ENCODE results near the gene TMEM161A. TPM values are rescaled to one million over a fixed set of nuclear protein-coding genes. Genes with fewer than 3 reads are reported as not detected.
"Not testable (repeated sequence)": the region's sequence is repeated elsewhere in the genome, so short reads cannot be mapped to it uniquely, and the experiment has no call there.

Gene TMEM161A
- total and polyA plus RNA-seq, 2 experiments from 2014 or later = 38.9 to 59.5 TPM

GRCh38 chr19:19149435-19149834 is 11.2 kb upstream of the TMEM161A start:
- no peaks in the 10 kb centered on the region for H3K9me2 ChIP-seq (ENCODE audit: insufficient read depth)
- Mint-ChIP-seq H3K27me3 (ENCODE audit: insufficient read depth, low read depth, poor library complexity) (peaks cover 5% of the 10 kb centered on the region), H3K27ac (no peak overlapping the region), H3K4me1 (no peaks in the 10 kb centered on the region), H3K9me3 (no peaks in the 10 kb centered on the region), H3K4me3 (no peak overlapping the region), H3K36me3 (ENCODE audit: low read depth) (peaks cover 8% of the 10 kb centered on the region; the same call in 2 of the 3 replicates)
- H4K20me1 ChIP-seq (replicated peaks; ENCODE audit: insufficient read depth) = no peaks in the 10 kb centered on the region
- no peak for ATAC-seq
- H3K4me3 ChIP-seq = no peak overlapping the region
- no peaks in the 10 kb centered on the region for H3K27me3 ChIP-seq (ENCODE audit: insufficient read depth)
- no peaks in the 10 kb centered on the region for H3K79me2 ChIP-seq (replicated peaks; ENCODE audit: insufficient read depth)
- no peak overlapping the region for H3K4me2 ChIP-seq
- DNase-seq (ENCODE audit: low spot score) = no peak
- TF ChIP-seq, protein P1, sequence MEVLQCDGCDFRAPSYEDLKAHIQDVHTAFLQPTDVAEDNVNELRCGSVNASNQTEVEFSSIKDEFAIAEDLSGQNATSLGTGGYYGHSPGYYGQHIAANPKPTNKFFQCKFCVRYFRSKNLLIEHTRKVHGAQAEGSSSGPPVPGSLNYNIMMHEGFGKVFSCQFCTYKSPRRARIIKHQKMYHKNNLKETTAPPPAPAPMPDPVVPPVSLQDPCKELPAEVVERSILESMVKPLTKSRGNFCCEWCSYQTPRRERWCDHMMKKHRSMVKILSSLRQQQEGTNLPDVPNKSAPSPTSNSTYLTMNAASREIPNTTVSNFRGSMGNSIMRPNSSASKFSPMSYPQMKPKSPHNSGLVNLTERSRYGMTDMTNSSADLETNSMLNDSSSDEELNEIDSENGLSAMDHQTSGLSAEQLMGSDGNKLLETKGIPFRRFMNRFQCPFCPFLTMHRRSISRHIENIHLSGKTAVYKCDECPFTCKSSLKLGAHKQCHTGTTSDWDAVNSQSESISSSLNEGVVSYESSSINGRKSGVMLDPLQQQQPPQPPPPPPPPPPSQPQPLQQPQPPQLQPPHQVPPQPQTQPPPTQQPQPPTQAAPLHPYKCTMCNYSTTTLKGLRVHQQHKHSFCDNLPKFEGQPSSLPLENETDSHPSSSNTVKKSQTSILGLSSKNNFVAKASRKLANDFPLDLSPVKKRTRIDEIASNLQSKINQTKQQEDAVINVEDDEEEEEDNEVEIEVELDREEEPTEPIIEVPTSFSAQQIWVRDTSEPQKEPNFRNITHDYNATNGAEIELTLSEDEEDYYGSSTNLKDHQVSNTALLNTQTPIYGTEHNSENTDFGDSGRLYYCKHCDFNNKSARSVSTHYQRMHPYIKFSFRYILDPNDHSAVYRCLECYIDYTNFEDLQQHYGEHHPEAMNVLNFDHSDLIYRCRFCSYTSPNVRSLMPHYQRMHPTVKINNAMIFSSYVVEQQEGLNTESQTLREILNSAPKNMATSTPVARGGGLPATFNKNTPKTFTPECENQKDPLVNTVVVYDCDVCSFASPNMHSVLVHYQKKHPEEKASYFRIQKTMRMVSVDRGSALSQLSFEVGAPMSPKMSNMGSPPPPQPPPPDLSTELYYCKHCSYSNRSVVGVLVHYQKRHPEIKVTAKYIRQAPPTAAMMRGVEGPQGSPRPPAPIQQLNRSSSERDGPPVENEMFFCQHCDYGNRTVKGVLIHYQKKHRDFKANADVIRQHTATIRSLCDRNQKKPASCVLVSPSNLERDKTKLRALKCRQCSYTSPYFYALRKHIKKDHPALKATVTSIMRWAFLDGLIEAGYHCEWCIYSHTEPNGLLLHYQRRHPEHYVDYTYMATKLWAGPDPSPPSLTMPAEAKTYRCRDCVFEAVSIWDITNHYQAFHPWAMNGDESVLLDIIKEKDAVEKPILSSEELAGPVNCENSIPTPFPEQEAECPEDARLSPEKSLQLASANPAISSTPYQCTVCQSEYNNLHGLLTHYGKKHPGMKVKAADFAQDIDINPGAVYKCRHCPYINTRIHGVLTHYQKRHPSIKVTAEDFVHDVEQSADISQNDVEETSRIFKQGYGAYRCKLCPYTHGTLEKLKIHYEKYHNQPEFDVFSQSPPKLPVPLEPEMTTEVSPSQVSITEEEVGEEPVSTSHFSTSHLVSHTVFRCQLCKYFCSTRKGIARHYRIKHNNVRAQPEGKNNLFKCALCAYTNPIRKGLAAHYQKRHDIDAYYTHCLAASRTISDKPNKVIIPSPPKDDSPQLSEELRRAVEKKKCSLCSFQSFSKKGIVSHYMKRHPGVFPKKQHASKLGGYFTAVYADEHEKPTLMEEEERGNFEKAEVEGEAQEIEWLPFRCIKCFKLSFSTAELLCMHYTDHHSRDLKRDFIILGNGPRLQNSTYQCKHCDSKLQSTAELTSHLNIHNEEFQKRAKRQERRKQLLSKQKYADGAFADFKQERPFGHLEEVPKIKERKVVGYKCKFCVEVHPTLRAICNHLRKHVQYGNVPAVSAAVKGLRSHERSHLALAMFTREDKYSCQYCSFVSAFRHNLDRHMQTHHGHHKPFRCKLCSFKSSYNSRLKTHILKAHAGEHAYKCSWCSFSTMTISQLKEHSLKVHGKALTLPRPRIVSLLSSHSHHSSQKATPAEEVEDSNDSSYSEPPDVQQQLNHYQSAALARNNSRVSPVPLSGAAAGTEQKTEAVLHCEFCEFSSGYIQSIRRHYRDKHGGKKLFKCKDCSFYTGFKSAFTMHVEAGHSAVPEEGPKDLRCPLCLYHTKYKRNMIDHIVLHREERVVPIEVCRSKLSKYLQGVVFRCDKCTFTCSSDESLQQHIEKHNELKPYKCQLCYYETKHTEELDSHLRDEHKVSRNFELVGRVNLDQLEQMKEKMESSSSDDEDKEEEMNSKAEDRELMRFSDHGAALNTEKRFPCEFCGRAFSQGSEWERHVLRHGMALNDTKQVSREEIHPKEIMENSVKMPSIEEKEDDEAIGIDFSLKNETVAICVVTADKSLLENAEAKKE (CRISPR knock-in tag; IDR thresholded peaks at IDR 0.05) = no peak
- TF ChIP-seq CREB1 (CRISPR knock-in tag; IDR thresholded peaks at IDR 0.05; ENCODE audit: low read depth) = no peak
- TF ChIP-seq, protein P2, sequence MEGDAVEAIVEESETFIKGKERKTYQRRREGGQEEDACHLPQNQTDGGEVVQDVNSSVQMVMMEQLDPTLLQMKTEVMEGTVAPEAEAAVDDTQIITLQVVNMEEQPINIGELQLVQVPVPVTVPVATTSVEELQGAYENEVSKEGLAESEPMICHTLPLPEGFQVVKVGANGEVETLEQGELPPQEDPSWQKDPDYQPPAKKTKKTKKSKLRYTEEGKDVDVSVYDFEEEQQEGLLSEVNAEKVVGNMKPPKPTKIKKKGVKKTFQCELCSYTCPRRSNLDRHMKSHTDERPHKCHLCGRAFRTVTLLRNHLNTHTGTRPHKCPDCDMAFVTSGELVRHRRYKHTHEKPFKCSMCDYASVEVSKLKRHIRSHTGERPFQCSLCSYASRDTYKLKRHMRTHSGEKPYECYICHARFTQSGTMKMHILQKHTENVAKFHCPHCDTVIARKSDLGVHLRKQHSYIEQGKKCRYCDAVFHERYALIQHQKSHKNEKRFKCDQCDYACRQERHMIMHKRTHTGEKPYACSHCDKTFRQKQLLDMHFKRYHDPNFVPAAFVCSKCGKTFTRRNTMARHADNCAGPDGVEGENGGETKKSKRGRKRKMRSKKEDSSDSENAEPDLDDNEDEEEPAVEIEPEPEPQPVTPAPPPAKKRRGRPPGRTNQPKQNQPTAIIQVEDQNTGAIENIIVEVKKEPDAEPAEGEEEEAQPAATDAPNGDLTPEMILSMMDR (conservative IDR thresholded peaks at IDR 0.05; ENCODE audit: low read depth in 2 of 2) = no peak
- TF ChIP-seq EZH2phosphoT487 (IDR thresholded peaks at IDR 0.05; ENCODE audit: unreplicated experiment) = no peak
- no peak for TF ChIP-seq ZNF114 (CRISPR knock-in tag; IDR thresholded peaks at IDR 0.05)
- TF ChIP-seq REST (IDR thresholded peaks at IDR 0.05; ENCODE audit: unreplicated experiment) = no peak
- no peak for TF ChIP-seq NANOG (IDR thresholded peaks at IDR 0.05; ENCODE audit: borderline replicate concordance)
- TF ChIP-seq POLR2AphosphoS5 (IDR thresholded peaks at IDR 0.05; ENCODE audit: low read depth) = no peak
- TF ChIP-seq ZNF331 (CRISPR knock-in tag; IDR thresholded peaks at IDR 0.05; ENCODE audit: low read depth) = no peak
- TF ChIP-seq, protein P3, sequence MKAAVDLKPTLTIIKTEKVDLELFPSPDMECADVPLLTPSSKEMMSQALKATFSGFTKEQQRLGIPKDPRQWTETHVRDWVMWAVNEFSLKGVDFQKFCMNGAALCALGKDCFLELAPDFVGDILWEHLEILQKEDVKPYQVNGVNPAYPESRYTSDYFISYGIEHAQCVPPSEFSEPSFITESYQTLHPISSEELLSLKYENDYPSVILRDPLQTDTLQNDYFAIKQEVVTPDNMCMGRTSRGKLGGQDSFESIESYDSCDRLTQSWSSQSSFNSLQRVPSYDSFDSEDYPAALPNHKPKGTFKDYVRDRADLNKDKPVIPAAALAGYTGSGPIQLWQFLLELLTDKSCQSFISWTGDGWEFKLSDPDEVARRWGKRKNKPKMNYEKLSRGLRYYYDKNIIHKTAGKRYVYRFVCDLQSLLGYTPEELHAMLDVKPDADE (IDR thresholded peaks at IDR 0.05) = no peak
- no peaks in the 10 kb centered on the region for H3K36me3 ChIP-seq (ENCODE audit: insufficient read depth)
- no peaks in the 10 kb centered on the region for H3K4me1 ChIP-seq (ENCODE audit: insufficient read depth)
- H3K27ac ChIP-seq (ENCODE audit: low read depth) = no peak overlapping the region
- H3F3A ChIP-seq (replicated peaks; ENCODE audit: low read depth) = no peaks in the 10 kb centered on the region
- no peak overlapping the region for H2AFZ ChIP-seq

GRCh38 chr19:19148504-19148903 is 10.2 kb upstream of the TMEM161A start:
- not testable (repeated sequence) for H3K27me3 Mint-ChIP-seq (ENCODE audit: insufficient read depth, low read depth, poor library complexity); H3K4me3 Mint-ChIP-seq; H4K20me1 ChIP-seq (replicated peaks; ENCODE audit: insufficient read depth); H3K79me2 ChIP-seq (replicated peaks; ENCODE audit: insufficient read depth); H3K36me3 Mint-ChIP-seq (ENCODE audit: low read depth); H3F3A ChIP-seq (replicated peaks; ENCODE audit: low read depth); H3K9me2 ChIP-seq (ENCODE audit: insufficient read depth); H3K4me1 Mint-ChIP-seq; H3K27ac ChIP-seq (ENCODE audit: low read depth); H3K4me2 ChIP-seq; H2AFZ ChIP-seq; ATAC-seq; H3K27me3 ChIP-seq (ENCODE audit: insufficient read depth); H3K36me3 ChIP-seq (ENCODE audit: insufficient read depth); H3K4me1 ChIP-seq (ENCODE audit: insufficient read depth); H3K4me3 ChIP-seq; H3K27ac Mint-ChIP-seq; H3K9me3 Mint-ChIP-seq; DNase-seq (ENCODE audit: low spot score)

All from GM23338 (cell line).